ENCODE measurements around the gene TRAF2.

TRAF2 gene

DNA sequence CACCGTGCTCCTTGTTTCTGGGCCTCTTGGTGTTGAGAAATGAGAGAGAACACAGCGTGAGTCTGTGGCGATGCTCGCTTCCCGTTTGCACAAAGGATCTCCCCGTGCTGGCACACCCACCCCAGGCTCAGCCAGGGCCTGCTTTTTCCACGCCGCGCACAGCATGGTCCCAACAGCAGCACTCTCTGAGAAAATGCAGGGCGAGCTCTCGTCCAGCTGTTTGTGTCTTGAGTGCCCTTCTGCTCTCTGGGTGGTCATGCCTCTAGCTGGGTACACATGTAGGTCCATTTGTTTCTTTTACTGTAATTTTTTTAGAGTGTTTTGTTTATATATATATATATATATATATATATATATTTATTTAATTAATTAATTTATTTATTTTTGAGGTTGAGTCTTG lies 31.6 kb downstream of the TRAF2 start:
- no peak for ATAC-seq (ENCODE audit: low read depth)
- no peaks in the 10 kb centered on the region for H3K9me3 ChIP-seq (ENCODE audit: severe bottlenecking)
- H3K36me3 ChIP-seq (ENCODE audit: low read depth): peaks cover 55% of the 10 kb centered on the region
- H3K4me3 ChIP-seq (ENCODE audit: severe bottlenecking): no peak overlapping the region
- TF ChIP-seq, protein P1, sequence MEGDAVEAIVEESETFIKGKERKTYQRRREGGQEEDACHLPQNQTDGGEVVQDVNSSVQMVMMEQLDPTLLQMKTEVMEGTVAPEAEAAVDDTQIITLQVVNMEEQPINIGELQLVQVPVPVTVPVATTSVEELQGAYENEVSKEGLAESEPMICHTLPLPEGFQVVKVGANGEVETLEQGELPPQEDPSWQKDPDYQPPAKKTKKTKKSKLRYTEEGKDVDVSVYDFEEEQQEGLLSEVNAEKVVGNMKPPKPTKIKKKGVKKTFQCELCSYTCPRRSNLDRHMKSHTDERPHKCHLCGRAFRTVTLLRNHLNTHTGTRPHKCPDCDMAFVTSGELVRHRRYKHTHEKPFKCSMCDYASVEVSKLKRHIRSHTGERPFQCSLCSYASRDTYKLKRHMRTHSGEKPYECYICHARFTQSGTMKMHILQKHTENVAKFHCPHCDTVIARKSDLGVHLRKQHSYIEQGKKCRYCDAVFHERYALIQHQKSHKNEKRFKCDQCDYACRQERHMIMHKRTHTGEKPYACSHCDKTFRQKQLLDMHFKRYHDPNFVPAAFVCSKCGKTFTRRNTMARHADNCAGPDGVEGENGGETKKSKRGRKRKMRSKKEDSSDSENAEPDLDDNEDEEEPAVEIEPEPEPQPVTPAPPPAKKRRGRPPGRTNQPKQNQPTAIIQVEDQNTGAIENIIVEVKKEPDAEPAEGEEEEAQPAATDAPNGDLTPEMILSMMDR (IDR thresholded peaks at IDR 0.05; ENCODE audit: poor library complexity, severe bottlenecking): no peak
- H3K27me3 ChIP-seq (ENCODE audit: insufficient read depth, poor library complexity, severe bottlenecking): no peaks in the 10 kb centered on the region
- H3K27ac ChIP-seq (ENCODE audit: poor library complexity, severe bottlenecking): no peak overlapping the region
- no peak for DNase-seq (ENCODE audit: low spot score)
- H3K4me1 ChIP-seq (ENCODE audit: insufficient read depth, poor library complexity, severe bottlenecking): no peaks in the 10 kb centered on the region

DNA sequence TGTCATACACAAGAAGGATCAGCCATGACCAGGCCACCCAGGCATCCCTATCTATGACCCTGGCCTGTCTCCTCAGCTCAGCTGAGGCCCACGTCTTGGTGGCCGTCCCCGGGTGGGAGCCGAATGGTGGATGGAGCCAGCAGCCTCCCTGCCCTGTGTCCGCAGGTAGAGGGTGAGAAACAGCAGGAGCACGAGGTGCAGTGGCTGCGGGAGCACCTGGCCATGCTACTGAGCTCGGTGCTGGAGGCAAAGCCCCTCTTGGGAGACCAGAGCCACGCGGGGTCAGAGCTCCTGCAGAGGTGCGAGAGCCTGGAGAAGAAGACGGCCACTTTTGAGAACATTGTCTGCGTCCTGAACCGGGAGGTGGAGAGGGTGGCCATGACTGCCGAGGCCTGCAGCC lies 33.8 kb downstream of the TRAF2 start:
- peaks cover 59% of the 10 kb centered on the region for H3K36me3 ChIP-seq (ENCODE audit: low read depth)
- H3K4me3 ChIP-seq (ENCODE audit: severe bottlenecking): no peak overlapping the region
- H3K27ac ChIP-seq (ENCODE audit: poor library complexity, severe bottlenecking): no peak overlapping the region
- no peaks in the 10 kb centered on the region for H3K9me3 ChIP-seq (ENCODE audit: severe bottlenecking)
- no peaks in the 10 kb centered on the region for H3K27me3 ChIP-seq (ENCODE audit: insufficient read depth, poor library complexity, severe bottlenecking)
- TF ChIP-seq, protein P1 (IDR thresholded peaks at IDR 0.05; ENCODE audit: poor library complexity, severe bottlenecking): no peak
- H3K4me1 ChIP-seq (ENCODE audit: insufficient read depth, poor library complexity, severe bottlenecking): no peaks in the 10 kb centered on the region
- ATAC-seq (ENCODE audit: low read depth): no peak
- DNase-seq (ENCODE audit: low spot score): no peak

DNA sequence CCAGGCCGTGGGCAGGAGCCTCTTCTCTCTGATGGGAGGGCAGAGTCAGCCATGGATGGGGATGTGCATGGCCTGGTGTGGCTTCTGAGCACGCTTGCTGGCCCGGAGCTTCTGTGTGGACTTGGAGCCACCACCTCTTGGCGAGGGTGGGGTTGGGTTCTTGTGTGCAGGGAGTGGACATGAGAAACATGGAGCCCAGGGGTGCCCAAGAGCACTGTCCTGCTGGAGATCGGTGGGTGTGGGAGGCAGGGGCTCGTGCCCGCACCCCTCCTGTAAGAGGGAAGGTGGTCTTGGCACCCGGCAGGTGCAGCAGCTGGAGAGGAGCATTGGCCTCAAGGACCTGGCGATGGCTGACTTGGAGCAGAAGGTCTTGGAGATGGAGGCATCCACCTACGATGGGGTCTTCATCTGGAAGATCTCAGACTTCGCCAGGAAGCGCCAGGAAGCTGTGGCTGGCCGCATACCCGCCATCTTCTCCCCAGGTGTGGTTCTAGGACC lies 34.5 kb downstream of the TRAF2 start:
- Histone ChIP-seq H3K4me3 (ENCODE audit: severe bottlenecking) (no peak overlapping the region), H3K36me3 (ENCODE audit: low read depth) (peaks cover 54% of the 10 kb centered on the region), H3K27ac (ENCODE audit: poor library complexity, severe bottlenecking) (no peak overlapping the region), H3K9me3 (ENCODE audit: severe bottlenecking) (no peaks in the 10 kb centered on the region), H3K4me1 (ENCODE audit: insufficient read depth, poor library complexity, severe bottlenecking) (no peaks in the 10 kb centered on the region), H3K27me3 (ENCODE audit: insufficient read depth, poor library complexity, severe bottlenecking) (no peaks in the 10 kb centered on the region)
- TF ChIP-seq, protein P1 (IDR thresholded peaks at IDR 0.05; ENCODE audit: poor library complexity, severe bottlenecking): no peak
- DNase-seq (ENCODE audit: low spot score) (no peak), ATAC-seq (ENCODE audit: low read depth) (no peak)

DNA sequence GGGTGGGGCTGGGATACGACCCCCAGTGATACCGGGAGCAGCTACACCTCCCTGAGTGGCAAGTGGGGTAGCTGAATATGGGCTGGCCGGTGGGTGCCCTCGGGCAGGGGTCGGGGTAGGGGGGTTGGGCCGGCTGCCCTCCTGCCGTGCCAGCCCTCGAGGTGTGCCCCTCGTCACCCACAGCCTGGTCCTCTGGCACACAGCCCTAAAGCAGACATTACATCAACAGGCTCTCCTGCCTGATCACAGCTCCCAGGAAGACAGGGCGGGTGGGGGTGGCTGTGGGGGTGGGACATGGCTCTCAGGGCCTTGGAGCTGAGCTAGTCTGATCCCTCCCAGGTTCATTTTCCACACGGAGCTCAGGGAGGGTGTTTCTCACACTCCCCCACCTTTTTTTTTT lies 35.0 kb downstream of the TRAF2 start:
- Histone ChIP-seq H3K27me3 (ENCODE audit: insufficient read depth, poor library complexity, severe bottlenecking) (no peaks in the 10 kb centered on the region), H3K9me3 (ENCODE audit: severe bottlenecking) (no peaks in the 10 kb centered on the region), H3K27ac (ENCODE audit: poor library complexity, severe bottlenecking) (no peak overlapping the region), H3K4me1 (ENCODE audit: insufficient read depth, poor library complexity, severe bottlenecking) (no peaks in the 10 kb centered on the region), H3K36me3 (ENCODE audit: low read depth) (peaks cover 53% of the 10 kb centered on the region), H3K4me3 (ENCODE audit: severe bottlenecking) (no peak overlapping the region)
- no peak for ATAC-seq (ENCODE audit: low read depth)
- TF ChIP-seq, protein P1 (IDR thresholded peaks at IDR 0.05; ENCODE audit: poor library complexity, severe bottlenecking): no peak
- DNase-seq (ENCODE audit: low spot score): no peak

DNA sequence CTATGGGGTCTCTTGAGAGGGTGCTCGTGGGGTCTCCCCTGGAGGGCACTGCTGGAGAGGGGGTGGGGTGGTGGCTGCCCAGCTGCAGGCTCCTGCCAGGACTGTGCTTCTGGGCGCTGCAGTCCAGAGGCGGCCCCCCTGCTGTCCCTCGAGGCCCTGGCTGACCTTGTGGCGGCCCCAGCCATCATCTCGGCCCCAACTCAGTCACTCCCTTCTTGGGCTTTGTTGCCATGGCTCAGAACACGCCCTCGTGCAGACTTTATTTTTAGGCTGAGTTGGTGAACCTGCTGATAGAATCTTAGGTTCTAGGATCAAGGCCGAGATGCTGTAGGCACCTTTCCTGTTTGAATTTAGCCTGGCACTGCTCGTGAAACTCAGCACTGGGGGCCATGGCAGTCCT lies 35.4 kb downstream of the TRAF2 start:
- TF ChIP-seq, protein P1 (IDR thresholded peaks at IDR 0.05; ENCODE audit: poor library complexity, severe bottlenecking): no peak
- ATAC-seq (ENCODE audit: low read depth): no peak
- DNase-seq (ENCODE audit: low spot score): no peak
- H3K4me1 ChIP-seq (ENCODE audit: insufficient read depth, poor library complexity, severe bottlenecking): no peaks in the 10 kb centered on the region
- no peaks in the 10 kb centered on the region for H3K9me3 ChIP-seq (ENCODE audit: severe bottlenecking)
- H3K36me3 ChIP-seq (ENCODE audit: low read depth): peaks cover 50% of the 10 kb centered on the region
- H3K4me3 ChIP-seq (ENCODE audit: severe bottlenecking): no peak overlapping the region
- H3K27ac ChIP-seq (ENCODE audit: poor library complexity, severe bottlenecking): no peak overlapping the region
- no peaks in the 10 kb centered on the region for H3K27me3 ChIP-seq (ENCODE audit: insufficient read depth, poor library complexity, severe bottlenecking)

Data from RWPE2 (cell line).